GM18526 (cell line): ENCODE results near the gene TACC3.

Experiments
- POLR2A ChIP-seq: IDR thresholded peaks from 3 replicates; pipeline ENCODE4 v1.6.1; 2011; ENCODE audit not compliant: insufficient read length; ENCODE audit errors: extremely low read depth

The TACC3 gene

GRCh38 chr4:1767061-1767769 lies 45.9 kb downstream of the TACC3 start:
- no peak for TF ChIP-seq POLR2A

GRCh38 chr4:1767770-1768366 lies 46.5 kb downstream of the TACC3 start:
- no peak for TF ChIP-seq POLR2A

- no peak for TF ChIP-seq POLR2A
These were observed 47.2 kb downstream of the TACC3 start for GRCh38 chr4:1768367-1769034.

GRCh38 chr4:1769692-1770091 lies 48.4 kb downstream of the TACC3 start:
- no peak for TF ChIP-seq POLR2A

- no peak for TF ChIP-seq POLR2A
These were observed 48.9 kb downstream of the TACC3 start for GRCh38 chr4:1770245-1770644.

- no peak for TF ChIP-seq POLR2A
These were observed 49.5 kb downstream of the TACC3 start for GRCh38 chr4:1770791-1771231.

- TF ChIP-seq POLR2A = no peak
These were observed 50.4 kb downstream of the TACC3 start for GRCh38 chr4:1771555-1772305.

GRCh38 chr4:1772853-1773538 lies 51.7 kb downstream of the TACC3 start:
- TF ChIP-seq POLR2A = no peak

- TF ChIP-seq POLR2A = no peak
These were observed 52.4 kb downstream of the TACC3 start for GRCh38 chr4:1773754-1774153.

GRCh38 chr4:1775731-1776500 lies 54.6 kb downstream of the TACC3 start:
- no peak for TF ChIP-seq POLR2A

- TF ChIP-seq POLR2A = no peak
These were observed 55.3 kb downstream of the TACC3 start for GRCh38 chr4:1776521-1777161.

GRCh38 chr4:1777822-1778641 lies 56.7 kb downstream of the TACC3 start:
- no peak for TF ChIP-seq POLR2A

GRCh38 chr4:1778642-1779392 lies 57.5 kb downstream of the TACC3 start:
- TF ChIP-seq POLR2A = no peak
